ENCODE results near the gene ZNF778. TPM values are rescaled to one million over a fixed set of nuclear protein-coding genes. Genes with fewer than 3 reads are reported as not detected.

ZNF778 gene
- total RNA-seq, 1 experiment from 2014 or later, result 31.2 TPM

DNA sequence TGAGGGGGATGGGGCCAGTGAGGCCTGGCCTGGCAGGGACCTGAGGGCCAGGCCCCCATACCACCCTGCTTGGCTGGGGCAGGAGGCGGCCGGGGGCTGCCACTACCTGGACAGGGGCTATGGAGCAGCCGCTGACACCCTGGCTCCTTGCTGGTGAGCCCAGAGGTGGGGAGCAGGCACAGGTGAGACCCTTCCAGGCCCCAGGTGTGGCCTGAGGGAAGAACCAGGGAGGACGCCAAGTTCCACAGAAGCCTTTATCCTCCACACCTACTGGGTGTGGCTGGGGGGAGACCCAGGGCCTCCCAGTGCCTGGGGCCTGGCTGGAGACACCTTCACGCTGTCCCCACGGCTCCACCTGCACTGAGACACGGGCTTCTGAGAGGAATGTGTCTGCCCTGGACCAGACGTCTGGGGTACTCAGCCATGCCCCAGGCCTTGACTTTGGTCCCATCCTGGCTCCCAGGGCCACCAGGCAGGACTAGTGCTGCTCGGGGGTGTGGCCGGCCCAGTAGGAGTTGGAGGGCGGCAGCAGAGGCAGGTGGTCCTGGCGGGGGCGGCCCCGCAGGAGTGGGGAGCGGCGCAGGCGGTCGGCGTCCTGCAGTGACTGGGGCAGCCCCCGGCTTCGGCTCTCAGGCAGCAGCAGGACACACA, 21.9 kb upstream of the ZNF778 start (continued):
- no peak for TF ChIP-seq STAT6 (CRISPR knock-in tag; conservative IDR thresholded peaks at IDR 0.05; ENCODE audit: low read depth)

DNA sequence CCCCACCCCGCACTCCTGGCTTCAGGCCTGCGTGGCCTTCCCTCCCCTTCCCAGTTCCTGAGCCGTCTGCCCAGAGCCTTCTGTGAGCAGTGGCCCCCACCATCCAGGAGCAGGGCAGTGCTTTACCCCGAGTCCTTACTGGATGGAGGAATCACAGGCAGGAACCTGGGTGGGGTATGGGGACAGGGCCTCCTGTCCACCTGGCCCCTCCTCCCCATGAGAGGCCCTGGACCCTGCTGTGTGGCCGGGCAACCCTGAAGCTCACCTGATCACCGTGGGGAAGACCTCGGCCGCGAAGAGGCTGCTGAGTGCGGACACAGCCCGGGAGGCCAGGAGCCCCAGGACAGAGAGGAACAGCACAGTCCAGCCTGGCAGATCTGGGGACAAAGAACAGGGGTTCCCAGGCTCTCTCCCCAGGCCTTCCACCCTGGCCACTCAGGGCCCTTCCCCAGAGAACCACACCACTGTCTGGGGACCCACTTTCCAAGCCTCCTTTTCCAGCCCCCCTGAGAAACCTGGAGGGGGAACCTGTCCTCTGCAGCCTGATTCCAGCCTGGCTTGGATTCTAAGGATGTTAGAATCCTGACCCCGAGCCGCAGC, 20.4 kb upstream of the ZNF778 start:
- CTCF ChIA-PET, result no interaction called here
- H3K9me3 Mint-ChIP-seq, result no peaks in the 10 kb centered on the region

More for the DNA sequence above, 20.4 kb upstream of the ZNF778 start:
- POLR2A ChIA-PET, result interaction anchor here (1.0 kb wide), 1 partner anchor 368 kb away, joined by 3 read pairs; no protein-coding TSS in a partner anchor
- Mint-ChIP-seq H3K4me1 (no peaks in the 10 kb centered on the region), H3K36me3 (no peaks in the 10 kb centered on the region), H3K27ac (no peak overlapping the region), H3K4me3 (no peak overlapping the region), H3K27me3 (ENCODE audit: low read depth) (peaks cover 15% of the 10 kb centered on the region)
- DNase-seq (ENCODE audit: low spot score), result no peak
- TF ChIP-seq NR1H2 (CRISPR knock-in tag; IDR thresholded peaks at IDR 0.05) (no peak), GABPB1 (CRISPR knock-in tag; IDR thresholded peaks at IDR 0.05) (no peak), FOXJ3 (CRISPR knock-in tag; IDR thresholded peaks at IDR 0.05; ENCODE audit: borderline replicate concordance) (no peak), HMGXB4 (CRISPR knock-in tag; IDR thresholded peaks at IDR 0.05) (no peak), GRHL2 (CRISPR knock-in tag; IDR thresholded peaks at IDR 0.05; ENCODE audit: insufficient replicate concordance, severe bottlenecking) (no peak), ZNF396 (CRISPR knock-in tag; IDR thresholded peaks at IDR 0.05; ENCODE audit: borderline replicate concordance) (no peak), NR2C2 (CRISPR knock-in tag; IDR thresholded peaks at IDR 0.05) (no peak), ZMAT4 (CRISPR knock-in tag; IDR thresholded peaks at IDR 0.05) (no peak), MYBL2 (CRISPR knock-in tag; IDR thresholded peaks at IDR 0.05) (no peak)
- TF ChIP-seq, protein P1, sequence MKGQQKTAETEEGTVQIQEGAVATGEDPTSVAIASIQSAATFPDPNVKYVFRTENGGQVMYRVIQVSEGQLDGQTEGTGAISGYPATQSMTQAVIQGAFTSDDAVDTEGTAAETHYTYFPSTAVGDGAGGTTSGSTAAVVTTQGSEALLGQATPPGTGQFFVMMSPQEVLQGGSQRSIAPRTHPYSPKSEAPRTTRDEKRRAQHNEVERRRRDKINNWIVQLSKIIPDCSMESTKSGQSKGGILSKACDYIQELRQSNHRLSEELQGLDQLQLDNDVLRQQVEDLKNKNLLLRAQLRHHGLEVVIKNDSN (CRISPR knock-in tag; IDR thresholded peaks at IDR 0.05), result no peak
- TF ChIP-seq, protein P2, sequence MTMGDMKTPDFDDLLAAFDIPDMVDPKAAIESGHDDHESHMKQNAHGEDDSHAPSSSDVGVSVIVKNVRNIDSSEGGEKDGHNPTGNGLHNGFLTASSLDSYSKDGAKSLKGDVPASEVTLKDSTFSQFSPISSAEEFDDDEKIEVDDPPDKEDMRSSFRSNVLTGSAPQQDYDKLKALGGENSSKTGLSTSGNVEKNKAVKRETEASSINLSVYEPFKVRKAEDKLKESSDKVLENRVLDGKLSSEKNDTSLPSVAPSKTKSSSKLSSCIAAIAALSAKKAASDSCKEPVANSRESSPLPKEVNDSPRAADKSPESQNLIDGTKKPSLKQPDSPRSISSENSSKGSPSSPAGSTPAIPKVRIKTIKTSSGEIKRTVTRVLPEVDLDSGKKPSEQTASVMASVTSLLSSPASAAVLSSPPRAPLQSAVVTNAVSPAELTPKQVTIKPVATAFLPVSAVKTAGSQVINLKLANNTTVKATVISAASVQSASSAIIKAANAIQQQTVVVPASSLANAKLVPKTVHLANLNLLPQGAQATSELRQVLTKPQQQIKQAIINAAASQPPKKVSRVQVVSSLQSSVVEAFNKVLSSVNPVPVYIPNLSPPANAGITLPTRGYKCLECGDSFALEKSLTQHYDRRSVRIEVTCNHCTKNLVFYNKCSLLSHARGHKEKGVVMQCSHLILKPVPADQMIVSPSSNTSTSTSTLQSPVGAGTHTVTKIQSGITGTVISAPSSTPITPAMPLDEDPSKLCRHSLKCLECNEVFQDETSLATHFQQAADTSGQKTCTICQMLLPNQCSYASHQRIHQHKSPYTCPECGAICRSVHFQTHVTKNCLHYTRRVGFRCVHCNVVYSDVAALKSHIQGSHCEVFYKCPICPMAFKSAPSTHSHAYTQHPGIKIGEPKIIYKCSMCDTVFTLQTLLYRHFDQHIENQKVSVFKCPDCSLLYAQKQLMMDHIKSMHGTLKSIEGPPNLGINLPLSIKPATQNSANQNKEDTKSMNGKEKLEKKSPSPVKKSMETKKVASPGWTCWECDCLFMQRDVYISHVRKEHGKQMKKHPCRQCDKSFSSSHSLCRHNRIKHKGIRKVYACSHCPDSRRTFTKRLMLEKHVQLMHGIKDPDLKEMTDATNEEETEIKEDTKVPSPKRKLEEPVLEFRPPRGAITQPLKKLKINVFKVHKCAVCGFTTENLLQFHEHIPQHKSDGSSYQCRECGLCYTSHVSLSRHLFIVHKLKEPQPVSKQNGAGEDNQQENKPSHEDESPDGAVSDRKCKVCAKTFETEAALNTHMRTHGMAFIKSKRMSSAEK (CRISPR knock-in tag; IDR thresholded peaks at IDR 0.05; ENCODE audit: borderline replicate concordance), result no peak
- no peak for ATAC-seq
